ENCODE measurements around the gene BHLHE40. TPM values are rescaled to one million over a fixed set of nuclear protein-coding genes. Genes with fewer than 3 reads are reported as not detected.

Gene BHLHE40
- total and polyA plus RNA-seq, 10 of the 15 experiments (the other 5 are each of a cell fraction or from before 2014, with no cell fraction given), result 25.2 to 106 (median 51.4) TPM

- TF ChIP-seq KDM1A (IDR thresholded peaks at IDR 0.05; ENCODE audit: borderline replicate concordance) (no peak), ZBTB11 (CRISPR knock-in tag; IDR thresholded peaks at IDR 0.05) (no peak), HDGF (IDR thresholded peaks at IDR 0.05) (peak; percentile 6; the same call in 1 of the 2 replicates), BCLAF1 (IDR thresholded peaks at IDR 0.05) (no peak), STAT1 (conservative IDR thresholded peaks at IDR 0.05) (no peak), GATAD2B (conservative IDR thresholded peaks at IDR 0.05; ENCODE audit: low read depth) (peak; percentile 72), DPF2 (IDR thresholded peaks at IDR 0.05) (peak; percentile 43), NKRF (conservative IDR thresholded peaks at IDR 0.05) (peak; percentile 53; the same call in 1 of the 2 replicates), E4F1 (IDR thresholded peaks at IDR 0.05; ENCODE audit: borderline replicate concordance, partially characterized antibody) (no peak), ZBED1 (IDR thresholded peaks at IDR 0.05; ENCODE audit: borderline replicate concordance) (peak; percentile 81; the same call in 1 of the 2 replicates), YBX1 (IDR thresholded peaks at IDR 0.05) (no peak), SUPT20H (IDR thresholded peaks at IDR 0.05; ENCODE audit: borderline replicate concordance, control insufficient read depth, low read depth, low read length) (no peak), RUNX3 (IDR thresholded peaks at IDR 0.05; ENCODE audit: low read length) (no peak), TCF7 (IDR thresholded peaks at IDR 0.05; ENCODE audit: borderline replicate concordance) (no peak), PAX5 (IDR thresholded peaks at IDR 0.05; ENCODE audit: borderline replicate concordance, low read depth, low read length) (peak; percentile 54; the same call in 1 of the 2 replicates), BMI1 (IDR thresholded peaks at IDR 0.05; ENCODE audit: borderline replicate concordance) (no peak)
These were observed 1.3 kb downstream of the BHLHE40 start (continued) for GRCh38 chr3:4980229-4981203.

Measured in GM12878 (cell line).